HG02759 (cell line): ENCODE results near the gene MYCBP2.
A peak's percentile ranks its signal among the peaks of the same experiment; 100 is the strongest.
"Not testable (repeated sequence)": the region's sequence is repeated elsewhere in the genome, so short reads cannot be mapped to it uniquely, and the experiment has no call there.

Experiments
- ATAC-seq: cut with Tn5 transposase; IDR thresholded peaks from one replicate; pipeline ENCODE4 v1.9.1; 2021; ENCODE audit warnings: mild to moderate bottlenecking, moderate library complexity; ENCODE audit not compliant: unreplicated experiment

Gene MYCBP2

GRCh38 chr13:77326905-77327604, at the start of gene MYCBP2:
MYCBP2 (minus strand) TSS chr13:77327094; CDS start chr13:77326775, 319 bp downstream.
- peak; percentile 58 for ATAC-seq

- no peak for ATAC-seq
Observed at GRCh38 chr13:77375560-77376108, 48.7 kb upstream of the MYCBP2 start.

GRCh38 chr13:77374786-77375185, 47.9 kb upstream of the MYCBP2 start:
- ATAC-seq, result peak; percentile 86

- ATAC-seq, result no peak
Observed at GRCh38 chr13:77374339-77374738, 47.4 kb upstream of the MYCBP2 start.

GRCh38 chr13:77373502-77373901, 46.6 kb upstream of the MYCBP2 start:
- ATAC-seq, result no peak

- ATAC-seq, result no peak
Observed at GRCh38 chr13:77372275-77372674, 45.4 kb upstream of the MYCBP2 start.

- ATAC-seq, result no peak
Observed at GRCh38 chr13:77370888-77371287, 44.0 kb upstream of the MYCBP2 start.

- ATAC-seq, result no peak
Observed at GRCh38 chr13:77362166-77362565, 35.3 kb upstream of the MYCBP2 start.

GRCh38 chr13:77360032-77360685, 33.3 kb upstream of the MYCBP2 start:
- ATAC-seq, result no peak

- ATAC-seq, result no peak
Observed at GRCh38 chr13:77359171-77359570, 32.3 kb upstream of the MYCBP2 start.

GRCh38 chr13:77358001-77358400, 31.1 kb upstream of the MYCBP2 start:
- no peak for ATAC-seq

GRCh38 chr13:77356155-77356554, 29.3 kb upstream of the MYCBP2 start:
- ATAC-seq, result no peak

GRCh38 chr13:77353995-77354394, 27.1 kb upstream of the MYCBP2 start:
- no peak for ATAC-seq

- ATAC-seq, result no peak
Observed at GRCh38 chr13:77351315-77351714, 24.4 kb upstream of the MYCBP2 start.

- ATAC-seq, result no peak
Observed at GRCh38 chr13:77350811-77351210, 23.9 kb upstream of the MYCBP2 start.

- ATAC-seq, result peak; percentile 35
Observed at GRCh38 chr13:77349365-77349764, 22.5 kb upstream of the MYCBP2 start.

GRCh38 chr13:77347351-77347750, 20.5 kb upstream of the MYCBP2 start:
- ATAC-seq, result not testable (repeated sequence)

- peak; percentile 70 for ATAC-seq
Observed at GRCh38 chr13:77345150-77345780, 18.4 kb upstream of the MYCBP2 start.

GRCh38 chr13:77343841-77344240, 16.9 kb upstream of the MYCBP2 start:
- no peak for ATAC-seq

- peak; percentile 71 for ATAC-seq
Observed at GRCh38 chr13:77339408-77339807, 12.5 kb upstream of the MYCBP2 start.

GRCh38 chr13:77338961-77339401, 12.1 kb upstream of the MYCBP2 start:
- peak; percentile 66 for ATAC-seq

- ATAC-seq, result peak; percentile 32
Observed at GRCh38 chr13:77338329-77338728, 11.4 kb upstream of the MYCBP2 start.
